Omental fat pad (tissue), 4 donors: ENCODE results near the gene MOGAT1. TPM values are rescaled to one million over a fixed set of nuclear protein-coding genes. Genes with fewer than 3 reads are reported as not detected.

Source experiments
- ATAC-seq: fragments of 150-250 bp; one replicate; pipeline ENCODE4 v1.9.1; 2016; ENCODE audit warnings: mild to moderate bottlenecking, moderate library complexity; ENCODE audit not compliant: low FRiP score
- DNase-seq: peaks from one replicate; pipeline ENCODE4 v3.0.0-alpha.2; 2019; ENCODE audit warnings: low spot score
- CTCF ChIP-seq, 3 donors: fragments of 450-650 bp; IDR thresholded peaks; one replicate each; pipeline ENCODE4 v1.5.1; 2016 to 2017; ENCODE audit warnings: antibody characterized with exemption in 3 of 3, mild to moderate bottlenecking in 3 of 3, moderate library complexity in 2 of 3
- total RNA-seq, 4 donors: library from RNA; depleted of rRNA; stranded (reverse); fragments of >200 nt; gene quantifications; one replicate each; pipeline ENCODE4 v1.1.0, GENCODE V29; 2016

Gene MOGAT1
- total RNA-seq, 4 donors from 2014 or later, result 0.95 to 2.4 TPM; not detected in 2

- TF ChIP-seq CTCF (IDR thresholded peaks at IDR 0.05), result no peak
- ATAC-seq, result no peak
- DNase-seq, result no peak
Measured at GRCh38 chr2:222701233-222701632, 29.8 kb downstream of the MOGAT1 start.

- DNase-seq (no peak), ATAC-seq (no peak)
- TF ChIP-seq CTCF (IDR thresholded peaks at IDR 0.05), result no peak
Measured at GRCh38 chr2:222701721-222702131, 30.3 kb downstream of the MOGAT1 start.

DNA sequence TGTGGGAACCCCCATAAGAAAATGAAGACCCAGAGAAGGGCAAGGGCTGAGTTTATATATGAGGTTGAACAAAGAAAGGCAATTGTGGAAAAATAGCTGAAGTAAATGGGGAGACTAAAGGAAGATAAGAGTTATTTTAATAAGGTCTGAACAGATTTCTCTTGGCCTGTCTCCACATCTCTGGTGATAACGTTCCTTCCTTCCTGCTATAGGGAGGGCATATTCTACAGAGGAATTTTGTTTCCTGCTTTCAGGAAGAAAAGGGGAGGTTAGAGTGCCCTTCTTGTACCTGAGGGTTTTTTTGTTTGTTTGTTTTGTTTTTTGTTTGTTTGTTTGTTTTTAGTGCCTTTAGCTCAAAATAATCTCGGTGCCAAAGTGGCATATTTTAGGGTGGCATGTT, 31.6 kb downstream of the MOGAT1 start:
- TF ChIP-seq CTCF (IDR thresholded peaks at IDR 0.05), result no peak
- ATAC-seq (no peak), DNase-seq (no peak)

DNA sequence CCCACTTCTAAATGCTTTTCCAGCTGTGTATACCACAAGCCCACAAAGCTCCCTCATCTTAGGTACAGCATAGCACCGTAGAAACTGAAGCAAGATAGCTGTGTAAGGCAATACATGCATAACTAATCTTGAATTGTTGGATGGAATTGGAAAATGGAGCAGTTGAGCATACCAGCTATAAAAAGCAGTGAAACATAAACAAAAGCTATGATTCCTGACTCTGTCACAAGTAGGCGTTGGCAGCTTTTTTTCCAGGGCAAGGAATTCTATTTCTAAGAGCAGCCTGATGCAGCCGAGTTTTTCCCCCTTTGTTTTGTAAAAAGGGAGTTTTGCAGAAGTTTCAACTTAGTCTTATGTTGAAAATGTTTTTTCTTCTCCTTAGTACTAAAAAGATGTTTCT, 32.4 kb downstream of the MOGAT1 start:
- no peak for TF ChIP-seq CTCF (IDR thresholded peaks at IDR 0.05)
- no peak for ATAC-seq
- DNase-seq, result no peak

- TF ChIP-seq CTCF (IDR thresholded peaks at IDR 0.05), result no peak
- DNase-seq, result no peak
- ATAC-seq, result no peak
Measured at GRCh38 chr2:222706616-222707015, 35.2 kb downstream of the MOGAT1 start.

GRCh38 chr2:222707102-222707688, 35.7 kb downstream of the MOGAT1 start:
- DNase-seq (no peak), ATAC-seq (no peak)
- no peak for TF ChIP-seq CTCF (IDR thresholded peaks at IDR 0.05)

DNA sequence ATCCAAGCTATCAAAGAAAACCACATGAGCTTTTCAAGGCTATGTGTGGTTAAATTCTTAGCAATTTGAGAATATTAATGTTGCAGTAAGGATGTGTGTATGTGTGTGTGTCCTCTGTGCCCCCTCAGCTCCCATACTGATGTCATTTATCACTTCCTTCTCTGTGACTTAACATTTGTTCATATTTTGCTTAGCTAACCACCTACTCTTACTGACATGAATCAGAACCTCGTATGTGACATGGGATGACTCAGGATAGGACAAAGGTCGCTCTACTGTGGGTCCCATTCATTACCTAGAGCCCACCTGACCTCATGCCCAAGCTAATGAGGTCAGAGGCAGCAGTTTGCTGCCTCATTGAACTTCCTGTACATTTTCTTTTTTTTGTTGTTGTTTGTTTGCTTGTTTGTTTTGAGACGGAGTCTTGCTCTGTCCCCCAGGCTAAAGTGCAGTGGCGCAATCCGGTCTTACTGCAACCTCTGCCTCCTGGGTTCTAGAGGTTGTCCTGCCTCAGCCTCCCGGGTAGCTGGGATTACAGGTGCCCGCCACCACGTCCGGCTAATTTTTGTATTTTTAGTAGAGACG, 36.3 kb downstream of the MOGAT1 start:
- DNase-seq (no peak), ATAC-seq (peak; percentile 7)
- no peak for TF ChIP-seq CTCF (IDR thresholded peaks at IDR 0.05)
